ENCODE measurements around the gene SPRR1B.

- TF ChIP-seq POLR2AphosphoS5 (IDR thresholded peaks at IDR 0.05; ENCODE audit: low read depth, low read length) = no peak
- TF ChIP-seq POLR2A (IDR thresholded peaks at IDR 0.05; ENCODE audit: low read depth, low read length) = no peak
These were observed 2.2 kb upstream of the SPRR1B start for GRCh38 chr1:153028766-153029165.
